Epithelial cell of esophagus (primary cell): Measurements from ENCODE around the gene TMEM125.

ENCODE experiments used
- DNase-seq: peaks from one replicate; pipeline ENCODE4 v3.0.0; 2010; ENCODE audit warnings: low read depth
- H3K4me3 ChIP-seq: 2 replicates; pipeline ENCODE4 v1.5.1; 2011; ENCODE audit warnings: mild to moderate bottlenecking, low read length, control low read depth
- CTCF ChIP-seq: IDR thresholded peaks from 2 replicates; pipeline ENCODE4 v1.5.1; 2011; ENCODE audit warnings: low read depth, mild to moderate bottlenecking, low read length, control low read depth, inconsistent platforms; ENCODE audit not compliant: insufficient read depth; ENCODE audit errors: missing control alignments

TMEM125 gene

GRCh38 chr1:43317817-43318471 is 48.2 kb downstream of the TMEM125 start:
- DNase-seq = no peak
- no peak overlapping the region for H3K4me3 ChIP-seq
- TF ChIP-seq CTCF = no peak

- no peak for TF ChIP-seq CTCF
- H3K4me3 ChIP-seq = no peak overlapping the region
- no peak for DNase-seq
Observed at GRCh38 chr1:43318831-43319230, 49.0 kb downstream of the TMEM125 start.

GRCh38 chr1:43319288-43319687 is 49.5 kb downstream of the TMEM125 start:
- DNase-seq = no peak
- H3K4me3 ChIP-seq = no peak overlapping the region
- no peak for TF ChIP-seq CTCF

GRCh38 chr1:43319766-43320165 is 50.0 kb downstream of the TMEM125 start:
- no peak for DNase-seq
- TF ChIP-seq CTCF = no peak

GRCh38 chr1:43321331-43321891 is 51.6 kb downstream of the TMEM125 start:
- no peak for DNase-seq
- no peak for TF ChIP-seq CTCF
- no peak overlapping the region for H3K4me3 ChIP-seq

More at GRCh38 chr1:43319766-43320165, 50.0 kb downstream of the TMEM125 start:
- no peak overlapping the region for H3K4me3 ChIP-seq

- no peak overlapping the region for H3K4me3 ChIP-seq
- DNase-seq = no peak
- TF ChIP-seq CTCF = no peak
Observed at GRCh38 chr1:43322506-43322905, 52.7 kb downstream of the TMEM125 start.
